GM21447 (cell line): Measurements from ENCODE around the gene ABTB1.
"Not testable (repeated sequence)": the region's sequence is repeated elsewhere in the genome, so short reads cannot be mapped to it uniquely, and the experiment has no call there.

Source experiments
- ATAC-seq: cut with Tn5 transposase; IDR thresholded peaks from one replicate; pipeline ENCODE4 v1.9.1; 2021; ENCODE audit not compliant: unreplicated experiment

The ABTB1 gene

DNA sequence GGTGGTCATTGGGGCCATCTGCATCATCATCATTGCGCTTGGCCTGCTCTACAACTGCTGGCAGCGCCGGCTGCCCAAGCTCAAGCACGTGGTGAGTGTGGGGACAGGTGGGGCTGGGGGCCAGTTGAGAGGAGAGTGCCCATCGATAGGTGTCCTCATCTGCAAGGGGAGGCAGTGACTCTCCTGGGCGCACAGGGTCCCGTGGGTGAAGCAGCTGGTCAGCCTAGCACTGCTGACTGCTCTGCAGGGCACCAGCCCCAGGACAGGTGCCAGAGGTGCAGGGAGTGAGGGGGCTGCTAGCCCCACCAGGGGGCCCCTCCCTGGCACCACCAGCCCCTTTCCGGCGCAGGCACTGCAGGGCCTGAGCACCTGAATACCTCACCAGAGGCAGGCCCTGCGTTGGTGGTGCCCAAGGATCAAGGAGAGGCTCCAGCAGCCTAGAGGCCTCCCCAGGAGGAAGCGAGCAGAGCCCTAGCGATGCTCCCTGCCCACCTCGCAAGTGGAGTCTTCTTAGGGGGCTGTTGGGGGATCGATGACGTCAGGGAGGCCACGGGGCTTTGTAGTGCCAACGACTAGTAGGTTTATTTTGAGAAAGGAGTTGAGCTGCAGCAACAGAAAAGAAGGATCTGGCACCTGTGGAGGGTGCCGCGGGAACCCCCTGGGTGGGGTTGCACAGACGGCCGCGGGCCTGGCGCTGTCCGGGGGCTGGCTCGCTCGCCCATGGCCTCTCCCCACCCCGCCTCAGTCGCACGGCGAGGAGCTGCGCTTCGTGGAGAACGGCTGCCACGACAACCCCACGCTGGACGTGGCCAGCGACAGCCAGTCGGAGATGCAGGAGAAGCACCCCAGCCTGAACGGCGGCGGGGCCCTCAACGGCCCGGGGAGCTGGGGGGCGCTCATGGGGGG is 976 bp upstream of the ABTB1 start:
- peak; percentile 12 for ATAC-seq

DNA sequence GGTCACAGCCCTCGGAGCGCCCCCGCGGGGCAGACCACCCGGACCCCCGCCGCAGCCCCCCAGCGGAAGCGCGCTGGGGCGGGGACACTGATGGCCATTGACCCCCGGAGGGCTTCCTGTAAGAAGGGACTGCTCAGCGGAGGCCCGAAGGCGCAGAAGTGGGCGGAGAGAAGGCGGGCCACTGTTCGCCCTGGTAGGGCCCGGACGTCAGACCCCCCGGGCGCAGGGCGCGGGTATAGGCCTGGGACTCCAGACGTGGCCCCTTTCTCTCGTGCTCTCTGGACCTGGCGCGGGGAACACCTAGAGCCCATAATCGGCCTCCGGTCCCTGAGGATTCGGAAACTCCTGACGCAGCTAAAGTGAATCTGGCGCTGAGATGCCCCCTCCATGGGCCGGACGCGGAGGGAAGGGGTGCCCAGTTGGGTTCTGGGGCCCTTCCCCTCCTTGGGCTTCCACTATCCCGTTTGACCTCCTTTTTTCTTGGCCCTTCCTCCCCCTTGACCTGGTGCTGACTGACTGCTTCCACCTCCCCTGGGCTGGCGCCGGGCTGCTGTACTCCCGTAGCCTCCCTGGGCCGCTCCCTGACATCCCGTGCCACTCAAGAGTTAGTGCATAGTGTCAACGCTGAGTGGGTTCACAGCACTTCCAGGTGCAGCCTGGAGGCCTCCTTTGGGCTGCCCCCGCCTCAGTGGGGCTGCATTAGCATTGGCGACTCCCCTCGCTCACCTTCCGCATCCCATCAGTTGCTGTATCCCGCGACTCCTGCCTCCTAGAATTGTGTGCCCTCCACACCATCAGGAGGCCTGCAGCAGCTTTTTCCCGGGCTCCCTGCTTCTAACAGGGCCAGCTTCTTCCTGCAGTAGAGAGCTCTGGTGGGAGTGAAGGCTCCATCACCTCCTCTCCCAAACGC is 694 bp downstream of the ABTB1 start:
- peak; percentile 34 for ATAC-seq

DNA sequence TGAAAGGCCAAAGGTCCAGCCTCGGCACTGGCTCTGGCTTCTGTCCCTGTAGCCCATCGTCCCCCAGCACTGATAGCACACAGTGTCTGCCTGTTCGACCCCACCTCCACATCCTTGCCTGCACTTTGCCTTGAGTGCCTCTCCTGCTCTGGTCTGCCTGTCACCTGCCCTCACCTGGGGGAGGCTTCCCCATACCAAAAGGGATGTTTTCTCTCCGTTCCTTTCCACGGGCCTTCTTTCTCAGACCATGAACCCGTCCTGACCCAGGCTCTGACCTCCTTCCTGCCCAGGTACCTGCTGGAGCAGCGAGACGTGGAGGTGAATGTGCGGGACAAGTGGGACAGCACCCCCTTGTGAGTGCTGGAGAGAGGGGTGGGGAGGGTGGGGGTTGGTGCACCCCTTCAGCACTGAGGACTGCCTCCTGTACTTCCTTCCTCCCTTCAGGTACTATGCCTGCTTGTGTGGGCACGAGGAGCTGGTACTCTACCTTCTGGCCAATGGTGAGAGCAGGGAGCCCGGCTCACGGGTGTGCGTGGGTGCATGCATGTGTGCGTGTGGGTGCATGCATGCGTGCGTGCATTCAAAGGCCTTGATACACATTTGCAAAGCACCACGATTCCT is 1.5 kb downstream of the ABTB1 start:
- ATAC-seq = no peak

DNA sequence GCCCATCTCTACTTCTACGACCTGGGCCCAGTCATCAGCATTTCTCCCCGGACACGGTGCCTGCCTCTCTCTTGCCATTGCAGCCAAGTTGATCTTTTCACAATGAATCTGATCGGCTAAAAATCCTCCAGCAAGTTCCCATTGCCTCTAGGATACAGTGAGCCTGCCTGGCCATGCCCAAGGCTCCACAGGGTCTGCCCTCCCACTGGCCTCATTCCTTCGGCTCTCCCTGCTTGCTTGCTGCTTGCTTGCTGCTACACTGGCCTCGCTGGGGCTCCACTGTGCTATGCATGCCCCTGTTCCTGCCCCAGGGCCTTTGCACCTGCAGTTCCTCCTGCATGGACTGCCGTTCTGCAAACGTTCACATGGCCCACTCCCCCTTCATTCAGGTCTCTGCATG is 2.0 kb downstream of the ABTB1 start:
- no peak for ATAC-seq

DNA sequence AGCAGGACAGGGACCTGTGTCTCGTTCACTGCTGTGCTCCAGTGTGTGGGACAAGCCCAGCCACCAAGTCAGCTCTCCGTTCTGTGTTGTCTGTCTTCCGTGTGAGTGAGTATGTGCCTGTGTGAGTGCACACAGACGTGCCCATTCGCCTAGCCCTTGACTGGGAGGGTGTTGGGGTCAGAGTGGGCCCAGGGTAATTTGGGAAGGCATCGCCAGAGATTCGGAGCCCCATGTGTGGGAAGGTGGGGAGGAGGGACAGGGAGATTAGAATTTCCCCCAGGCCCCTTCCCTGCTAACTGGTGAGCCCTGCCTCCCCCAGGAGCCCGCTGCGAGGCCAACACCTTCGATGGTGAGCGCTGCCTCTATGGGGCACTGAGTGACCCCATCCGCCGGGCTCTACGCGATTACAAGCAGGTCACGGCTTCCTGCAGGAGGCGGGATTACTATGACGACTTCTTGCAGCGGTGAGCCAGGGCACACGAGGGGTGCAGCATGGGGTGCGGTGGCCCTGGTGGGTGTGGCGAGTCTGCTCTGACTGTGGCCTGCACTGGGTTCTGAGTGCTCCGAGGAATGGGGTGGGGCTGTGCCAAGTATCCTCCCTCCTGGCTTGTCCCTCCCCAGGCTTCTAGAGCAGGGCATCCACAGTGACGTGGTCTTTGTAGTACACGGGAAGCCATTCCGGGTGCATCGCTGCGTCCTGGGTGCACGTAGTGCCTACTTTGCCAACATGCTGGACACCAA is 3.1 kb downstream of the ABTB1 start:
- no peak for ATAC-seq

DNA sequence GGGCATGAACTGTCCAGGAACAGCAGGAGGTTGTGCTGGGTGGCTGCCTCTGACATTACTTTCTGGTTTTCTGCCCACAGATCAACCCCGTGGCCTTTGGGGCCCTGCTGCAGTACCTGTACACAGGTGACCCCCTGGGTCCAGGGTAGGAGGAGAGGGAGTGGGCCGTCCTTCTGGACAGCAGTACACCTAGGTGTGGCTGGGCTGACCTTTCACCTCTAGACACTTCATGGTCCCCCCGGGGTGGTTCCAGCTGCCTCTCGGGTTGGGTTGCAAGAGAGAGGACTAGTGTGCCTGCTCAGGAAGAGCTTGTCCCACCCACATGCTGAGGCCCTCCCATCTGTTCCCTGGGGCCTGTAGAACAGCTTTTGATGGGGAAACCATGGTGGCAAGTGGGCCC is 3.7 kb downstream of the ABTB1 start:
- no peak for ATAC-seq

DNA sequence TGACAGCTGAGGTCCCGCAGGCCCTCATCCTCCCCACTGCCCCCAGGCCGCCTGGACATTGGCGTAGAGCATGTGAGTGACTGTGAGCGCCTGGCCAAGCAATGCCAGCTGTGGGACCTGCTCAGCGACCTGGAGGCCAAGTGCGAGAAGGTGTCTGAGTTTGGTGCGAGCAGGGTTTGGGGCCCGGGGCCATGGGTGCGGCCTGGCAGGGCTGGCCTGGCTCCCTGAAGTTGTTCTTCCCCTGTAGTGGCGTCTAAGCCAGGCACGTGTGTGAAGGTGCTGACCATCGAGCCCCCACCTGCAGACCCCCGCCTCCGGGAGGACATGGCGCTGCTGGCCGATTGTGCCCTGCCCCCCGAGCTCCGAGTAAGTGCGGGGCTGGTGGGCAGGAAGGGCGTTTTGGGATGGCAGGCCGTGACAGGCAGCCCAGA is 4.2 kb downstream of the ABTB1 start:
- no peak for ATAC-seq

DNA sequence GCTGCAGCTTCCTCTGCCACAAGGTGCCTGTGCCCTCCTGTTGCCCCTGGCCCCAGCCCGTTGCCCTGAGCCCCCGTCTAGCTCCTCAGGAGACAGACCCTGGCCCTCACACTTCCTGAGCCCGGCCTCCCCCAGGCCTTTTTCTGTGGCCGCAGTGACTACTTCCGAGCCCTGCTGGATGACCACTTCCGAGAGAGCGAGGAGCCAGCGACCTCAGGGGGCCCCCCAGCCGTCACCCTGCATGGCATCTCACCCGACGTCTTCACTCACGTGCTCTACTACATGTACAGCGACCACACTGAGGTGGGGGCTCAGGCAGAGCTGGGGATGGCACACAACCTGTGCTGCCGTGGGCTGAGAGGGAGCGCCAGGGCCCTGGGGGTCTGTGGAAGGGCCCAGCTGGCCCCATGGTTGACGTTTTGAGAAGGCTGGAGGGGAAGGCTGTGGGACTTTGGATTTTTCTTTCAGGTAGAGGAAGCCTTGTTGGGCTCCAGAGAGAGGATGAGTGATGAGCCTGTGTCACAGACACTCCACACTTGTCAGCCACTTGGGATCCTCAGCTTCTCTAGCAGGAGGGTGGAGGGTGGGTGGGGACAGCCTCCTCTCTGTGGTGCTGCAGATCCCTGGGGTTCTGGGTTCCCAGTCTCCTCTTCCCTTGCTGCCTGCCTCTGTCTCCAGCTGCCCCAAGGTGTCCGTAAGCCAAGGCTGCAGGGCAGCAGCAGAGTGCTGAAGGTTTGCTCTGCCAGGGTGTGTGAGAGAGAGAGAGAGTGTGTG is 5.0 kb downstream of the ABTB1 start:
- ATAC-seq = no peak

DNA sequence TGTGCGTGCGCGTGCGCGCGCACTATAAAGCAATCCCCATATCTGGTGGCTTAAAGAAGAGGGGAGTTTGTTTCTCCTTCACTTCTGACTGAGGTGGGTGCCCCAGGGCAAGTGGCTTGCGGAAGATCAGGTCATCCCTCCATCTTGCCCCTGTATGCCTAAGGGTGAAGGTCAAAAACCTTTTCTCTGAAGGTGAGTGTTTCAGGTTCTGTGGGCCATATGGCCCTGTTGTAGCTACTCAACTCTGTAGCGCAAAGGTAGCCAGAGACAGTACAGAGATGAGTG is 5.5 kb downstream of the ABTB1 start:
- ATAC-seq = no peak

DNA sequence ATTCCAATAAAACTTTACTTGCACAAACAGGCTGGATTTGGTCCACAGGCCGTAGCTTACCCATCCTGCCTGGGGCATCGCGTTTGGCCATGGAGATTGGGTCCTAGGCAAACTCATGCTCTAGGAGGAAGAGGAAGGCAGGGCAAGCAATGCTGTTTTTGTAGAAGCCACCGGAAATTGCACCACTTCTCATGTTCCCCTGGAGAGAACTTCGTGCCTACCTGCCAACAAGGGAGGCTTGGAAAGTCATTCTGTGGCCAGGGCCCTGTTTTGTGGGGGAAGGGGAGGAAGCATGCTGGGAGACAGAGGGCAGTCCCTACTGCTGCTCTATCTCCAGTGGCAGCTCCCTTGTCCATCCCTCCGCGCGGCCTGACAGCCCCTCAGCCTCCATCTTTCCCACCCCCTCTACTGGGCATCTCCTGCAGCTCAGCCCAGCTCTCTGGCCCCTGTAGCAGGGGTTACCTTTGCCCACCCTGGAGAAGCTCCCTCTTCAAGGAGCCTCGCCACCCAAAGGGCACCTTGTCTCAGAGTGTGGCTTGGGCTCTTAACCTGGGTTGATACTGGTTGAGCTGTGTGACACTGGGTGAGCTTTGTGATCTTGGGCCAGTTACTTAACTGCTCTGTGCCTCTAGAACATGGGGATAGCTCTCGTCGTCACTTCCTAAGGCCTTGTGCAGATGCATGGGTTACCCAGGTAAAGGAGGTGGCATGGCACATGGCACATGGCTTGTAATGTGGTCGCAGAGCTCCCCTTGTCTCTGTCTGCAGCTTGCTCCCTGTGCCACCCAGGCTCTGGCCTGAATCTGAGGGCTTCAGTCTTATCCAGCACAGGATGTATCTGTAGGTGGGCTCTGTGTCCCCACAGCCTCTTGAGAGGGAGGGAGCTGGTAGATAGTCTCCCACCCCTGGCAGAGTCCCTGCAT is 6.1 kb downstream of the ABTB1 start:
- no peak for ATAC-seq

DNA sequence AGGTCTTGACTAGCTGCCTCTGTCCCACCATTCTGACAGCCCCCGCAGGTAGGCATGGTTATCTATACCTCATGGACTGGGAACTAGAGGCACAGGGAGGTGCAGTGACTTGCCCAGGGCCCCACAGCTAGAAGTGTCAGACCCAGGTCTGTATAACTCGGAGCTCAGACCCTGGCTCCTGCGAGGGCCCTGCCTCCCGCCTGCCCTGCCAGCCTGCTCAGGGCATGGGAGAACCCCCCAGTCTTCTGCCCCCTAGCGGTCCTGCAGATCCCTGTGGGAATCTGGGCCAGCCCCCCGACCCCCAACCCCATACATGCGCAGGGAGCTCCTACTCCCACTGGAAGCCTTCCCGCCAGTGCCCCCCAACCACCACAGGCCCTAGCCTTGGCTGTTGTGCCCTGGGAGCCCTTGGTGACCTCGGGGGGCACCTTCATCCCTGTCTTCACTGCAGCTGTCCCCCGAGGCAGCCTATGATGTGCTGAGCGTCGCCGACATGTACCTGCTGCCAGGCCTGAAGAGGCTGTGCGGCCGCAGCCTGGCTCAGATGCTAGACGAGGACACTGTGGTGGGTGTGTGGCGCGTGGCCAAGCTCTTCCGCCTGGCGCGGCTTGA is 6.9 kb downstream of the ABTB1 start:
- no peak for ATAC-seq

DNA sequence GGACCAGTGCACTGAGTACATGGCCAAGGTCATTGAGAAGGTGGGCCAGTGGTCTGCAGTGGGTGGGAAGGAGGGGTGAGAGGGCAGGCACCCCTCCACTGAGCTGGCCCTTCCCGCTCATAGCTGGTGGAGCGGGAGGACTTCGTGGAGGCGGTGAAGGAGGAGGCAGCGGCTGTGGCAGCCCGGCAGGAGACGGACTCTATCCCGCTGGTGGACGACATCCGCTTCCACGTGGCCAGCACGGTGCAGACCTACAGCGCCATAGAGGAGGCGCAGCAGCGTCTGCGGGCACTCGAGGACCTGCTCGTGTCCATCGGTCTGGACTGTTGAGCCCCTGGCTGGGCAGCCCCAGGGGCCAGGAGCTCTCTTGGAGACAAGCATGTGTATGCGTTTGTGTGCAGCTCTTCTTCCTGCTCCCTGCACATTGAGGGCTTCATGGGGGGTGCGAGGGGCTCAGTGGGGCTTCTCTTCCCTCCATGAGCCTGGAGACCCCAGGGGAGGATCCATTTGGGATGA is 7.5 kb downstream of the ABTB1 start:
- ATAC-seq = no peak

DNA sequence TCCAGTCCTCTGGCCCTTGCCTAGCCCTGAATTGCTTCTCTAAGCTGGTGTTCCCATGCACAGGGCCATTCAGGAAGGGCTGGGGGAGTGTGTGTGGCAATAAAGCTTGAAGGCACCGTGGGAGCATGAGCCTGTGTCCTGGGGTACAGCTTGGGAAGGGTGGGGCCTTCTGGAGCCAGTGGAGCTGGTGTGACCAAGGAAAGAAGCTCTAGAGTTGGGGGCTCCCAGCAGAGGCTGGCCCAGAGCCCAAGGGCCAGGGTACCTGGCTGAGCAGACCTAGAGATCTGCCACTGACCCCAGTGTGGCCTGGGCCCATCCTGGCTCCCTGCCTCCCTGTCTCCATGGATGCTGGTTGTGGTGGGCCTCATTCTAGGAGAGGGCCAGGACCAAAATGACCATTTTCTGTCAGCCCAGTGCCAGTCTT is 8.1 kb downstream of the ABTB1 start:
- no peak for ATAC-seq

DNA sequence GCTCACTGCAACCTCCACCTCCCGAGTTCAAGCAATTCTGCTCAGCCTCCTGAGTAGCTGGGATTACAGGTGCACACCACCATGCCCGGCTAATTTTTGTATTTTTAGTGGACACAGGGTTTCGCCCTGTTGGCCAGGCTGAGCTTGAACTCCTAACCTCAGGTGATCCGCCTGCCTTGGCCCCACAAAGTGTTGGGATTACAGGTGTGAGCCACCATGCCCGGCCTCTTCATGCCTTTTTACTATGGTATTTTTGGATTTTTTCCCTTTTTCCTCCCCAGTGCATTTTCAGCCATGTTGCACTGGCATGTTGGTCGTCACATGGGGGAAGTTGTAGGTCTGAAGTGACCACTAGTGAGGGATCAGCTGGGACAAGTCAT is 9.4 kb downstream of the ABTB1 start:
- ATAC-seq = not testable (repeated sequence)

DNA sequence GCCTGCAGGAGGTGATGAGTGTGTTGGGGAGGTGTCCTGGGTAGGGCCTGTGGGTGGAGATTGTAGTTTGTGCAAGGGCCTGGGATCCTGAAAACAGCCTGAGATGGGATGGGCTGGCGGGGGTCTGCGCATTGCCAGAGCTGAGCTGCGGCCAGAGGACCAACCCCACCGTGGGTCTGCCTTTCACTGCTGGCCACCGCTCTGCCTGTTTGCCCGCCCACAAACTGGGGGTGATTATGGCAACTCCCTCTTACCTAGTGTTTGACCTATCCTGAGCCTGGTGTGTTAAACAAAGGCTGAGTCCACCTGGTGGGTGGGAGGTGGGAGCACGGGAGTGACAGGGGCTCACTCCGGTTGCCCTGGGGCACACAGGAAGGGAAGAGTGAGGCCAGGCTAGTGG is 9.8 kb downstream of the ABTB1 start:
- no peak for ATAC-seq

DNA sequence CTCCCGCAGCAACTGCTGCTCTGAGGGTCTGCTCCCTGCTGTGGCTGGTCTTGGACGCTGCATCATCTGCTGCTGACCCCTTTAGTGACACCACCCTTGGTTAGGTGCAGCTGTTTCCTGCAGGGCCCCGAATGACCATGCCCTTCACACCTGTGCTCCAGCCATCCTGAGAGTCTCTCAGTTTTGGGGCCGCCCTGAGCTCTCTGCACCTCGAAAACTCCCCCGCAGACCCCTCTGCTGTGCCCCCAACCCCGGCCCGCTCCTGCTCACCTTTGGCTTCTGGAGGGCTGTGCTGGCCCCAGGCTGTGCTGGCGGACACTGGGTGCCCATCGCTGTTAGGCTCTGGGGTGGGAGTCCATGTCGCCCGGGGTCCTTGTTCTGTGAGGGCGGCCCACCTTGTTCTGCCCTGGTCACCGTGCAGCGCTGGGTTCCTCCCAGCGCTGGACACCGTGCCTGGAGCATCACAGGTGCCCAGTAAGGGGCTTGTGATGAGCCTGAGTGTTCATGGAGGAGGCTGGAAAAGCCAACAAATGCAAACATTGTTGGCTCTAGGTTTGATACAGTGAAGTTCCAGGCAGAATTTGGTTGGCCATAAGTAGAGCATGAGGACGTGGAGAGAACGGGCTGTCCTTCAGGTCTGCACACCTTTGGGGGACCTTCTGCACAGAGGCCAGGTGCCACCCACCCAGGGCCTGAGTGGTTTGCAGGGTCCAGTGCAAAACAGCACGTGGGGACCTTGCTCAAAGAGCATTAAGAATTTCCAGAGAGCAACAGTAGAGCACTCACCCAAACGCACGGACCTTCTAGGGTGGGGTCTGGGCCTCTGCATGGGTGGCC is 12.3 kb downstream of the ABTB1 start:
- no peak for ATAC-seq

DNA sequence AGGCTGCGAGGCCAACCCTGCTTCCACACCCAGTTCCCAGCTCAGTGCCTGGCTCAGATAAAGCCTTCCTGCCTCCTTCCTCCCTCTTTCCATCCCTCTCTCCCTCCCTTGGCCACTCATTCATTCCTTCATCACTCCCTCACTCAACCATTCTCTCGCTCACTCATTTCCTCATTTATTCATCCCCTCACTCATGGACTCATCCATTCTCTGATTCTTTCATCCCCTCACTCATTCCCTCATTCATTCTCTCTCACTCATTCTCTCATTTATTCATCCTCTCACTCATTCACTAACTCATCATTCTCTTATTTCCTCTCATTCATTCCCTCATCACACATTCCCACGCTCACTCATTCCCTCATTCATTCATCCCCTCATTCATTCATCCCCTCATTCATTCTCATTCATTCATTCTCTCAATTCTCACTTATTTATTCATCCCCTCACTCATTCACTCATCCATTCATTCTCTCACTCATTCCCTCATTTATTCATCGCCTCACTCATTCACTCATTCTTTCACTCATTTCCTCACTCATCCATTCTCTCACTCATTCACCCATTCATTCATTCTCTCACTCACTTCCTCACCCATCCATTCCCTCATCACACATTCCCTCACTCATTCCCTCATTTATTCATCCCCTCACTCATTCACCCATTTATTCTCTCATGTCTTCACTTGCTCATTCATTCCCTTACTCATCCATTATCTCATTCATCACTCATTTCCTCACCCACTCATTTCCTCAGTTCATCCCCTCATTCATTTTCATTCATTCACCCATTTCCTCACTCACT is 13.2 kb downstream of the ABTB1 start:
- ATAC-seq = no peak
